Superior temporal gyrus (tissue), 1 donor: ENCODE data around the gene PRICKLE3.
"Not testable (repeated sequence)": the region's sequence is repeated elsewhere in the genome, so short reads cannot be mapped to it uniquely, and the experiment has no call there.

ENCODE experiments used
- DNase-seq: peaks from one replicate; pipeline ENCODE4 v3.0.0-alpha.2; 2016; ENCODE audit errors: extremely low spot score

The PRICKLE3 gene

DNA sequence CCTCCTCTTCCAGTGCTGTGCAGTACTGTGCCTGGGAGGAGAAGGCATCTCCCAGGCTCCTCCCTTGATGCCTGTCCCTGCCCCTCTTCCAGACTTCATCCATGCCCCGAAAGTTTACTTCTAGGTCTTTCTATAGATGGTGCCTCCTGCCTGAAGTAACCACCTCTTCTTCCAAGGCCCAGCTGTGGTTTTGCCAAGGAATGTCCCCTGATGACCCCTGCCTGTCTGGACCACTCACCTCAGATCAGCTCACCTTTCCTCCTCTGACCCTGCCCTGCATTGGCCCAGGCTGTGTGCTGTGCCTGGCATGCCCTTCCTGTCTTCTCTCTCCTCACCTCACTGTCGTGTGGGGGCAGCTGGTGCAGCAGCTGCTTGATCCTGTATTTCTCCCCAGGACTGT, 6.8 kb downstream of the PRICKLE3 start:
- no peak for DNase-seq

DNA sequence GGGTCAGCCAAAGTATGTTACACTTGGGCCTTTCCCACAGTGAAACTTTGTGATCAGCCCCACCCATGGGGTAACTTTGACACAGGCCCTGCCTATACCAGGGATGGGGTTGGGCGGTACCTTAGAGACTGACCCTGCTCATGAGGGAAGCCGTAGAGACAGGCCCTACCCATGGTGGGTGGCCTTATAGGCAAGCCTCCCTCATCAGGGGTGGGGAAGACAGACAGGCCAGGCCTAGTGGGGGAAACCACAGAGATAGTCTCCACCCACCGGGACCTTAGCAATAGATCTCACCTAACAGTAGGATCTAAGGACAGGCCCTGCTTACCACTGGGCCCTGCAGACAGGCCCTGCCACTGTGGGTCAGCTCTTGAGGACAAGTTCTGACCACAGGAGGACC, 7.6 kb downstream of the PRICKLE3 start:
- no peak for DNase-seq

DNA sequence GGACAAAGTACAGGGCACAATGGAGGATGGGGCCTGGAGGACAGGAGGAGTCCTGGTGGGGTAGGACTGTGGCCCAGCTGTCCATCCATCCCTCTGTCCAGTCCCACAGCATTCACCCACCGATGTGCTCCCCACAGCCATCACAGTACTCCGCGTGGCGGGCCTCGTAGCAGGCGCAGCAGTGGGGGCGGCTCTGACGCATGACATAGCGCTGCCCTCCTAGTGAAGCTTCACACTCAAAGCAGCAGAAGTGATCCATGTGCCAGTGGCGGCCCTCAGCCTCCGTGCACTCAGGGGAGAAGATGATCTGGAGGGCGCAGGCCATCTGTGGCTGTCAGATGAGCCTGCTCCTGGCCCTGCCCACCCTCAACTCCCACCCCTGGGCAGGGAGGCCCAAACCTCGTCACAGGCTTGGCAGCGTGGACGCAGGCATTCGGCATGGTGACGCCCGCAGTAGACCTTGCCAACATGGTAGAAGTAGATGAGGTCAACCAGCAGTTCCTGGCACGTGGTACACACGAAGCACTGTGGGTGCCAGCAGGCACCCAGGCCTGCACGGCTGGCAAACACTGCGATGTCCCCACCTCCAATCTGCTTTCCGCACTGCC, 8.2 kb downstream of the PRICKLE3 start:
- no peak for DNase-seq

DNA sequence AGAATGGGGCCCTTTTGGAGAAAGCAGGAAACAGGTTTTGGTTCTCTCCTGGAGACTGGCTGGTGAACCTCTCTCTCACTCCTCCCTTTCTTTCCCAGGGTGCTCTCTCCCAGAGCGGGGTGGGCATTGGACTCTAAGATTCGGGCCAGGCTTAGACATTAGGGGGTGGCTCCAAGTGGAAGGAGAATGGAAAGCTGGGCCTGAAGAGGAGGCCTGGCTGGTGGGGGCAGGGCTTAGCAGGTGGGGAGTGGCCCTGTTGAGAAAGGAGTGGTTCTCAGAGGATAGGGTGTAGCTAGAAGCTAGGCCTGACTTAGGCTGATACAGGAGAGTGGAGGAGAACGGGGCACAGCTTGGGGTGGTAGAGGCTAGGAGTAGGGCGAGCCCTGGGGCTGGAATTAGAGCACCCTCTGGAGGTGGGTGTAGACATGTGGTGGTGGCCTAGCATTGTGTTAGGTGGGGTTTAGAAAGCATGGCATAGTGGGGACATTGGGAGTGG, 8.8 kb downstream of the PRICKLE3 start:
- no peak for DNase-seq

DNA sequence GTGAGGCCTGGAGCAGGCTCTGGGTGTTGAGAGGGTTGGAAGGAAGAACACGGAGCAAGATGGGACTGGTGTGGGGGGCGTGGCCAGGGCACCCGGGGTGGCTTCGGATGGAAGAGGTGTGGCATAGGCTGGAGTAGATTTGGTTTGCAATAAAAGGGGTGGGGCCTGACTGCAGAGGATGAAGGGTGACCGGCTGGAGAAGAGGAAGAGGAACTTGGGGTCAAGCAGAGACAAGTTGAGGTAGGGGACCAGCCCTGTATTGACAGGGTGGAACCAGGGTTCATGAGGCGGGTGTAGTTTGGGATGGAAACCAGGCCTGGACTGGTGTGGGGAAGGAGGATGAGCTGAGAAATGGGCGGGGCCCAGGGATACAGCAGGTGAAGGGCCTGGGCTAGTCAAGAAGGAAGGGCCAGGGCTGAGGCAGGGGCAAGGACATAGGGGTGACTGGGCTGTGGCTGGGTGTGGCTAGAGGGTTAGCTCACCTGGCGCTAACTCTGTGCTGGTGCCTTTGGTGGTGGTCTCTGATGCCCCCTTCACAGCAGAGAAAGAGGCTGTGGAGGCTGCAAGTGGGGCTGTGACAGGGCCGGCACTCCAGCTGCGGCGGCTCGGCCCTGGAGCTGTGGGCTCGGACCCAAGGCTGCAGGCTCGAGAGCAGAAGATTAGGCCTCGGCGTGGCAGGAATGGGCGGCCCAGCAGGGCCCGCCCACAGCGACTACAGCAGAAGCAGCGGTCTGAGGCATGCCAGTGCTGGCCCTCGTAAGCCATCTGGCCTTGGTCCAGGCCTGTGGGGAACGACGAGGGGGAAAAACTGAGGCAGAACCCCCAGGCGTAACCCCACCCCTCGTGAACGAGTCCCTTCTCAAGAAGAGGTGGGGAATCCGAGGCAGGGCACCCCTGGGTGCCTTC, 9.5 kb downstream of the PRICKLE3 start:
- DNase-seq = no peak

DNA sequence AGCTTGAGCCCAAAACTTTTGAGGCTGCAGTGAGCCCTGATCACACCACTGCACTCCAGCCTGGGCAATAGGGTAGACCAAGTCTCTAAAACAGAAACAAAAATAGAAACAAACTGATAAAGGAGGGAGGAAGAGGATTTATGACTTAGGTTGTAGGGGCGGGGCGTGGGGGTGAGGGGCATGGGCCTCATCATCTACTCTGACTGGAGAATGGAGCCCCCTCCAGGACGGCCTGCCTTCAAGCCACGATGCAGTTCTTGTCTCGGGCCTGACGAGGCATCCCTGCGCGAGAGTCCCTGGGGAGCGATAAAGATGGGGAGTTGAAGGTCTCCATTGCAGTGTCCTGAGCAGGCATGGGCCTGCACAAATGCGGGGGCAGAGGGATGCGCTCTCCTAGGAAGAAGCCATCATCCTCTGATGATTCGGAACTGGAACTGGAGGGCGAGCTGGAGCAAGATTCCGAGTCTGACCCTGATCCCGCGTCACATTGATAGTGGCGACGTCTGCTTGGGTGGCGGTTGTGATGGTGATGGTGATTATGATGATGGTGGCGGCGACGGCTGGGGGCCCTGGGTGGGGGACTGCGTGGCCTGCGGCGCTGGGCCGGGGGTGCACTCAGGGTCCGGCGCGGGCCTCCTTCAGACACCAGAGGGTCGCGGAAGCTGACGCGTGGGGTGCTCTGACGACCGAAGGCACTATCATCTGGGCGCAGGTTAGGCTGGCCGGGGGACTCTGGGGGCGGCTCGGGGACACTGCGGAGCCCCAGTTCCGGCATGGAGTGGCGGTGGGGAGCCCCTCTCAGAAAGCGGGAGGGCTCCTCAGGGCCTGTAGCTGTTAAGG, 10.5 kb downstream of the PRICKLE3 start:
- no peak for DNase-seq

DNA sequence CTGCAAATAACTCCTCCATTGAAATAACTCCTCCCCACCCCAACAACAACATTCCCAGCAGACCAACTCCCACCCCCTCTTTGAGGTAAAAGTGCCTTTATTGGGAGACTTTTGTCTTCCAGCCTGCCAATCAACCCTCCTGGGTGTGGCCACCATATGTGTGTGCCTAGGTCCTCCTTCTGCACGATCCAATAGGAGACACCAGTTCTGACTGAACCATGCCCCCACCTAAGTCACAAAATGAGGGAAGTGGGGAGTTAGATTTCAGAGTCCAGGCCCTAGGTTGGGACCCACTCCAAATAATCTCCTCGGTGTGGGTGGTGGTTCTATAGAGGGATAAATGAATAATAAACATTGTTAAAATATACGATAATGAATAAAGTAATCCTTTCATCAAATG, 11.4 kb downstream of the PRICKLE3 start:
- no peak for DNase-seq

DNA sequence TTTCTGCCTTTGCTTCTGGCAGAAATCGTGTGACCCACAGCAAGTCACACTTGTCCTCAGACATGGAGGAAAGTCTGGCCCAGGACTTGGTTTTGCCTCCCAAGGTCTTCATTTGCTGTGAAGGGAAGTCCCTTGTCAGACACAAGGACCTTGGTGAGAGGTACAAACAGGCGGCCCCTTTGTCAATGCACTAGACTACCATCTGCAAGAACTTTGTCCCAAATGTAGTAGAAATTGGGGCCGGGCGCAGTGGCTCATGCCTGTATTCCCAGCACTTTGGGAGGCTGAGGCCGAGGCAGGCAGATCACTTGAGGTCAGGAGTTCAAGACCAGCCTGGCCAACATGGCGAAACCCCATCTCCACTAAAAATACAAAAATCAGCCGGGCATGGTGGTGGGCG, 12.6 kb downstream of the PRICKLE3 start:
- not testable (repeated sequence) for DNase-seq

DNA sequence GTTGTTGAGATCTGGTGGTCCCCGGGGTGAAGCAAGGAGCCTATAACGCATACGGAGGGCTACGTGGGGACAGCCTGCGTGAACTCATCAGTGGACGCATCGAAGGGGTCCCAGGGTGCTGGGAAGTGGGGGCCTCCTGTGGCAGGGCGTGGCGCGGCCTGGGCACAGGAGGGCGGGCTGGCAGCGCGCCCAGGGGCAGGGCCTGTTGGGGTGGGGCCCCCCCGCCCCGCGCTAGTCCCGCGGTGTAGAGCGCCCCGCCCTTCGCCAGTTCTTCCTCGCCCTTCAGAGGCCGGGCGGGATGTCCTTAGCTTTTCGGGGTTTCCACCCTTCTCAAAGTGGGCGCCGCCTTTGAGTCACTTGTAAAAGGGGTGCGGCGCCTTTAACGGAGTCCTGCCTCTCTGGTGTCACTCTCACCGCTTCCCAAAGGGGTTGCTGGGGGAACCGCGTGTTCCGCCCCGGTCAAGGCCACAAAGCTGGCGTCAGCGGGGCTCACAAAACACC, 13.8 kb downstream of the PRICKLE3 start:
- no peak for DNase-seq

DNA sequence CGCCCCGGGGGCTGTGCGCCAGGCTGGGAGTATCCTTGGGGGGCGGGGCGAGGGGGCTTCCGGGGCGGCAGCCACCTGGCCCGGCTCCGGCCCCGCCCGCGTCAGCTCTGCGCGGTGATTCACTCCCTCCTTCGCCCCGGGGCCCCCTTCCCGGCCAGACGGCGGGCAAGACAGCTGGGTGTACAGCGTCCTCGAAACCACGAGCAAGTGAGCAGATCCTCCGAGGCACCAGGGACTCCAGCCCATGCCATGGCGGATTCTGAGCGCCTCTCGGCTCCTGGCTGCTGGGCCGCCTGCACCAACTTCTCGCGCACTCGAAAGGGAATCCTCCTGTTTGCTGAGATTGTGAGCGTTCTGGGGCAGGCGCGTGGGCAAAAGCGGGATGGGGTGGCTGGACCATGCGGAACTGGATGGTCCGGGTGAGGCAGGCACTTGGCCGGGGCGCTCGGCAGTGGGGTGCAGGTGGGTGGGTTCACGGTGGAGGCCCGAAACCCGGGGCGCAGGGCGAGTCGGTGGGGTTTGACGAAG, 14.4 kb downstream of the PRICKLE3 start, which contains the start of gene PLP2:
TSS of gene PLP2 (plus strand) at position 147 of the 528 bp plus-strand sequence. CDS start at position 250, 103 bp downstream.
- no peak for DNase-seq

DNA sequence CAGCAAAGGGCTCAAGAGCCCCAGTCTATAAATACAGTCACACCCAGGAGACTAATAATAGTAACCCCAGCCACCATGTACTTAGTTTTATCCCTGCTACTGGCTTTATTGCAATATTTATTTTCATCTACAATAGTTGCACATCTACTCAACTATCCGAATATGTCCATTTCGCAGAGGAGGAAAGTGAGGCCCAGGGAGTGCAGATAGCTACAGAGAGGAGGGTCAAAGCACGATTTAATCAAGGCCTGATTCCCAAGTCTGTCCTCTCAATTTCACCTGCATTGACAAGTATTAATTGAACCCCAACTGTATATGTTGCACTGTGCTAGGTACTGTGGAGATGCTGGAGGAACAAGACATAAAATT, 18.4 kb downstream of the PRICKLE3 start:
- DNase-seq = no peak

DNA sequence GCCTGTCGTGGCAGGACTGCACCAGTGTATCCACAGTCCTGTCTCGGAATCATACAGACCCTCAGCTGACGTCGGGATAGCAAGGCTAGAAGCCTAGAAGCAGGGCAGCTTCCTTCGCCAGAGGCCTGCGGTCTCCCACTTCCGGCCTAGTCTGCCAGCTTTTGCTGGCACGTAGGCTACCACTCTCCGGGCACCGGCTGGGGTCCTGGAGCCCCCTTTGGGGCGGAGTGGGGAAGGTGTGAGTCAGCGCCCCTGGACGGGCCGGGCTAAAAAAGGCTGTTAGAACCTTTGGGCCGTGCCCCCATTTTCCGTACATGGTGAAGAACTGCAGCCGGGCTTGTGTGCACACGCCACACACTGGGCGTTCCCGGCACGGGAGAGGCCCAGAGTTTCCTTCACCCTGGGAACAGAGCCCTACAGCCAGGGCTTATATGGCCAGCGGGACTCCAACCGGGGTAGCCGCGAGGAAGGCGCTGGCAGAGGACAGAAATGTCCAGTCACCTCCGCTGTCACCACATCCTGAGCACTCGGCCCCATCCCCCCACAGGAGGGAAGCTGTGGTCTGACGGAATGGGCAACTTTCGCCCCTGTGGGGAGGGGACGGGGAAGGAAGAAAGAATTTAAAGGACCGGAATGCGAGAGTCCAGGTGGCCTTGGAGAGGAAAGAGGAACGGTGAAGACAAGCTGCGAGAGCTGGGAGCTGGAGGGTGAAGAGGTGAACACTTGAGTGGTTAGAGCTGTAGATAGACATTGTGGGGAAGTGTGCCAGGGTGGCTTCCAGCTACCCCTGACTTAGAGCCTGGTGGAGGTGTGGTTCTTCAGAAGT, 19.0 kb downstream of the PRICKLE3 start:
- DNase-seq = no peak

DNA sequence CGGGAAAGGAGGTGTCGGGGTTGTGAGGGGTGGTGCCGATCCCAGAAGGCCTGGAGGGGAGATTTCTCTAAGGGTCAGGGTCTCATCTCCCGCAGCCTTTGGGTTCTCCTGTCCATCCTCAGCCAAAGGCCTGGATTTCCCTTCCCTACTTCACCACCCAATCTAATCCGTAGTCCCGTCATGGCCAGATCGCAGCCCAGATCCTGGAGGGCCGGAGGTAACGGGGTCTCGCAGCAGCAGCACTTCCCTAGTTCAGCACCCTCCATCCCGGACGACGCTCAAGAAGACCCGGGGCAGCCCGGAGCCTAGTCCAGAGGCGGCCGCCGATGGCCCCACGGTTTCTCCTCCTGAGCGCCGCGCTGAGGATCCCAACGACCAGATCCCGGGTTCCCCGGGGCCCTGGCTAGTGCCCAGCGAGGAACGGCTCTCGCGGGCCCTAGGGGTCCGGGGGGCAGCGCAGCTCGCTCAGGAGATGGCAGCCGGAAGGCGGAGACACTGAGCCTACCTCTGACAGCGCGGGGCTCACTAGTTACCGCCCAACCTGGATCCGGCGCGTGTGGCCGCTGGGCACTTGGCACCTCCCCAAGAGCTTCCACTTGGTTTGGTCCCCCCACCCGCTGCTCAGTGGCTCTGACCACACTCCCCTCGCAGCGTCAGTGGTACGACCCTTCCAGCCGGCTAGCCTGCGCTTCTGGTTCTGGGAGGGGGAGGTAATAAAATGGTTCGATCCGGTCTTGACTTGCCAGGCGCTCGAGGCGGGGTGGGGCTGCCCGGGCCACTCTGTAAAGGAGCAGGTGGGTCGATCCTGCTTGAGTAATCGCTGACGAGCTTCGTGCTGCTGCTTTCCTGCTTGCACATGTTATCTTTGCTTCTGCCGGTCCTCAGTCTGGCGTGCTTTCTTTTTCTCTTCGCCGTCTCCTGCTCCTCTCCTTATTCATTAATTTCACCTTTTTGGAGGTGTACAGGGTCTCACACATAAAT, 20.0 kb downstream of the PRICKLE3 start:
- peak; percentile 15 for DNase-seq

DNA sequence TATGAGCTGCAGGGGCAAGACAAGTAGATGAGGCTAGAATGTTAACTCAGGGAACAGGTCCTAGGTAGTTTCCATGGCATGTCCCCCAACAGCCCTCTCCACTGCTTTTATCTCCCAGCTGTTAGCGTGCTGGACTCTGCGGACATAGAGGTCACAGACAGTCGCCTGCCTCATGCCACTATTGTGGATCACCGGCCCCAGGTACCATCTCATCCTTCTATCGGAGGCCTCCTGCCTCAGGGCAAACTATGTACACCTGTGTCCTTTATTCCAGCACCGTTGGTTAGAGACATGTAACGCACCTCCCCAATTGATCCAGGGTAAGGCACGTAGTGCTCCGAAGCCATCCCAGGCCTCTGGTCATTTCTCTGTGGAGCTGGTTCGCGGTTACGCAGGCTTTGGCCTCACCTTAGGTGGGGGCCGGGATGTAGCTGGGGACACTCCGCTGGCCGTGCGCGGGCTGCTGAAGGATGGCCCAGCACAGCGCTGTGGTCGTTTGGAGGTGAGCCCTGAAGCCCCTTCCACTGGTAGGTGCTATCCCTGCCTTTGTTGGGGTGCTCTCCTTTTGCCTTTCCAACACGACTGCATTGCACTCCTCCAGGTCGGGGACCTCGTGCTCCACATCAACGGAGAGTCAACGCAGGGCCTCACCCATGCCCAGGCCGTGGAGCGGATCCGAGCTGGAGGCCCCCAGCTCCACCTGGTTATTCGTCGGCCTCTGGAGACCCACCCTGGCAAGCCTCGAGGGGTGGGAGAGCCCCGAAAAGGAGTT, 21.4 kb downstream of the PRICKLE3 start:
- no peak for DNase-seq

DNA sequence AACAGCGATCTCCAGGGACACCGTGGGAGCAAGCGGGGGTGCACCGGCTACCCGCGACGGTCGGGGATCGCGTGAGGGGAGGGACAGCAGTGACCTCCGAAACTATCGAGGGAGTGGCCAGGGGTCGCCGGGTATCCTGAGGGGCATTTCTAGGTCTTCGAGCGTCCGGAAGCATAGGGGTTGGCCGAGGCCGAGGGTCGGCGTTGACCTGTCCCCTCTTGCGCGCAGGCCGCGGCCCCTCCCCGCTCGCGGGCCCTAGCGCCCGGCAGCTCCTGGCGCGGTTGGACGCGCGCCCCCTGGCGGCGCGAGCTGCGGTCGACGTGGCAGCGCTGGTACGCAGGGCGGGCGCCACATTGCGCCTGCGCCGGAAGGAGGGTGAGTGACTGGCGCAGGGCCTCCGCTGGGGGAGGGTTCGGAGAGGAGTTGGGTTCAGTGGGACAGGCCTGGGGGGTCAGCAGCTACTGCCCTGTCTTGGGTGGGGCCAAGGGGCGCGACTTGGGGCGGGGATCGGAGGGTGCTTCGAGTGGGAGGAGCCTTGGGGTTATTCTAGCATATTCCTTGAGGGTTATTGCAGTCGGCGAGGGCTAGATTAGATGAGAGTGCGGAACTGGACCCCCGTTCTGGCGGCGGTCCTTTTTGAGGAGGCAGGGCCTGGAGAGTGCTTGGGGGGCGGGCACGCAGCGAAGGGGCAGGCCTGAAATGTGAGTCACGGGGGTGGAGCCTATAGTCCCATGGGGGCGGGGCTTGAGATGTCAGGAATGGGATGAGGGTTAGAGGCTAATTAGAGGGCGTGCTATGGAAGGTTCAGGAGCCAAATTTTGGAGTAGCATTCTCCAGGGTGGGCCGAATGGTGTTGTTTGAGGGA, 22.4 kb downstream of the PRICKLE3 start:
- DNase-seq = peak; percentile 82

DNA sequence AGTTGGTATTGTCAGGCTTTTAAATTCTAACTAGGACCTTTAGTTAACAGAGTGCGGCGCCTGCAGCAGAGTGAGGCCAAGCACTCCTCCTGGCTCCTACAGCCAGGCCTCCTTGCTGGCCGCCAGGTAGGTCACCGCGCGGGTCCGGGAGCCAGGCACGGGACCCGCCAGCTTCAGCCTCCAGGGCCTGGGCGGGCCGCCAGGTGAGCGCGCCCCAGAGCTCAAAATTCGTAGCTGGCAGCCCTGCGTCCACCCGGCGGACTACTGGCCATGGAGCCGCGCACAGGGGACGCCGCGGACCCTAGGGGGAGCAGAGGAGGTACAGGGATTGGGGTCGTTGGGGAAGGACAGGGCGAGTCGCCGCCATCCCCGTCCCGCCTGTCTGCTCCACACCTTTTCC, 23.6 kb downstream of the PRICKLE3 start, which contains the start of gene MAGIX:
TSS of gene MAGIX (plus strand) at position 139 of the 400 bp plus-strand sequence. CDS start at position 271, 132 bp downstream.
- no peak for DNase-seq

DNA sequence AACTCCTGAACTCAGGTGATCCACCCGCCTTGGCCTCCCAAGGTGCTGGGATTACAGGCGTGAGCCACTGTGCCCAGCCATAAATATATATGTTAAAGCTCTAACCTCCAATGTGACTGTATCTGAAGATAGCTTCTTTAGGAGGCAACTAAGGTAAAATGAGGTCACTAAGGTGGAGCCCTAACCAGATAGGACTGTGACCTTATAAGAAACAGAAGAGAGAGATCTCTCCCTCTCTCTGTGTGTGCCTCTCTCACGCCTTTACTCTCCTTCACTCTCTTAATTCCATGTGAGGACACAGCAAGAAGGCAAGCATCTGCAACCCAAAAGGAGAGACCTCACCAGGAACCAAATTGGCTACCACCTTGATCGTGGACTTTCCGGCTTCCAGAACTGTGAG, 24.5 kb downstream of the PRICKLE3 start:
- no peak for DNase-seq

DNA sequence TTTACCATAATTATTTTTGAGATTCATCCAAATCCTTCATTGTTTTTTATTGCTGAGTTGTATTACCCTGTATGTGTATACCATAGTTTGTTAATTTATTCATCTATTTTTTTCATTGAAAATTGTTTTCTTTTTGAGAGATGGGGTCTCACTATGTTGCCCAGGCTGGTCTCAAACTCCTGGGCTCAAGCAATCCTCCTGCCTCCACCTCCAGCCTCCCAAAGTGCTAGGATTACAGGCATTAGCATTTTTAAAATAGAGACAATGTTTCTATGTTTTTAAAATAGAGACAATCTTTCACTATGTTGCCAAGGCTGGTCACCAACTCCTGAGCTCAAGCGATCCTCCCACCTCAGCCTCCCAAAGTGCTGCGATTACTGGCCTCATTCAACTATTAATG, 25.3 kb downstream of the PRICKLE3 start:
- no peak for DNase-seq
